Glomerular visceral epithelial cell (primary cell): ENCODE results near the gene EVC.
"Not testable (repeated sequence)": the region's sequence is repeated elsewhere in the genome, so short reads cannot be mapped to it uniquely, and the experiment has no call there.

Experiments used
- DNase-seq: peaks from one replicate; pipeline ENCODE4 v3.0.0-alpha.2; 2016; ENCODE audit errors: extremely low spot score

The EVC gene

GRCh38 chr4:5812506-5813229, 101.7 kb downstream of the EVC start:
- peak; percentile 66 for DNase-seq

GRCh38 chr4:5813882-5814255, 102.9 kb downstream of the EVC start:
- no peak for DNase-seq

- no peak for DNase-seq
These were observed 103.4 kb downstream of the EVC start for GRCh38 chr4:5814421-5814820.

- DNase-seq, result no peak
These were observed 104.6 kb downstream of the EVC start for GRCh38 chr4:5815641-5816040.

GRCh38 chr4:5816101-5816500, 105.1 kb downstream of the EVC start:
- DNase-seq, result no peak

GRCh38 chr4:5816851-5817375, 105.9 kb downstream of the EVC start:
- DNase-seq, result no peak

- no peak for DNase-seq
These were observed 110.8 kb downstream of the EVC start for GRCh38 chr4:5821665-5822358.

GRCh38 chr4:5822619-5823018, 111.6 kb downstream of the EVC start:
- DNase-seq, result no peak

GRCh38 chr4:5823542-5824211, 112.7 kb downstream of the EVC start:
- DNase-seq, result no peak

GRCh38 chr4:5824227-5824626, 113.2 kb downstream of the EVC start:
- no peak for DNase-seq

GRCh38 chr4:5824635-5825034, 113.6 kb downstream of the EVC start:
- DNase-seq, result peak; percentile 45

GRCh38 chr4:5825321-5826041, 114.5 kb downstream of the EVC start:
- DNase-seq, result no peak

GRCh38 chr4:5826437-5827107, 115.6 kb downstream of the EVC start:
- DNase-seq, result no peak

- no peak for DNase-seq
These were observed 116.4 kb downstream of the EVC start for GRCh38 chr4:5827108-5828004.

- no peak for DNase-seq
These were observed 117.0 kb downstream of the EVC start for GRCh38 chr4:5828005-5828391.

GRCh38 chr4:5836943-5837342, 125.9 kb downstream of the EVC start:
- no peak for DNase-seq

- not testable (repeated sequence) for DNase-seq
These were observed 126.5 kb downstream of the EVC start for GRCh38 chr4:5837483-5837882.

- DNase-seq, result no peak
These were observed 128.3 kb downstream of the EVC start for GRCh38 chr4:5839332-5839731.

GRCh38 chr4:5839751-5840674, 129.0 kb downstream of the EVC start:
- DNase-seq, result no peak
